ENCODE results near the gene PARD6B. TPM values are rescaled to one million over a fixed set of nuclear protein-coding genes. Genes with fewer than 3 reads are reported as not detected.

Gene PARD6B
- total RNA-seq, 1 donor from 2014 or later: 45.7 TPM

DNA sequence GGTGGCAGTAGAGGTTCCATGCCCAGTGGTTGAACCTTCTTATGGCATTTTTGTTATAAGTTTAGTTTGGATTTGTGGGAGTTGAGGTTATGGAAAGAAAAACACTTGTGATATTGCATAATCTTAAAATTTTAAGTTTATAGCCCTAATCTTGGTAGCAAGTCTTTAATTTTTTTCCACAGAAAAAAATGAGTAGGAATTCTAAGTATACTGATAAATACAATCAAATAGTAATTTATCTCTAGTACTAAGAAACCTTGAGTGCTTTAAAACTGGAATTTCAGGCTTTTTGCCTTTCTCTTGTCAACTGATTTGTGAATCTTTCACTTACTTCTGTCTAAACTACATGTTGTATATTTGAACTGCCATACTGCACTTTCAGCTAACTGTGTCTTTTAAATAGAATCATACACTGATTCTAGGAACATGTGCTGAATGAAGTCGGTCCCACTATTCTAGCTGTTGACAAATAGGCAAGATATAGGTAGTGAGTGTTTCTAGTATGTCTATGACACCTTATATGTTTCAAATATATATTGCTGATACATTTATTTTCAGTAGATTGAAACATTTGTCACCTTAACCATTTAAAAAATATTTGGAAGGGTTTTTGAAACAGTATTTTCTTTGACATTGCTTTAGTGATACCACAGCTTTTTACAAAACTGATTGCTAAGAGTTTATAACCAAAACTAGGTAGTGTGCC, 2.4 kb downstream of the PARD6B start:
- H3K27me3 Mint-ChIP-seq (ENCODE audit: insufficient read depth, low read depth): no peaks in the 10 kb centered on the region
- Histone ChIP-seq H3K9me3 (ENCODE audit: low read depth) (no peaks in the 10 kb centered on the region), H3K79me2 (ENCODE audit: low read depth) (peaks cover 74% of the 10 kb centered on the region), H3K27me3 (no peaks in the 10 kb centered on the region), H3K4me3 (peak overlapping the region; percentile 96), H3K9ac (no peak overlapping the region), H2AFZ (replicated peaks) (no peak overlapping the region), H3K4me2 (peak overlapping the region; percentile 95), H3F3A (ENCODE audit: low read depth) (peaks cover 57% of the 10 kb centered on the region), H3K27ac (no peak overlapping the region), H4K20me1 (ENCODE audit: low read depth) (peaks cover 69% of the 10 kb centered on the region), H3K36me3 (peaks cover 9% of the 10 kb centered on the region), H3K4me1 (peaks cover 45% of the 10 kb centered on the region)
- TF ChIP-seq, protein P1, sequence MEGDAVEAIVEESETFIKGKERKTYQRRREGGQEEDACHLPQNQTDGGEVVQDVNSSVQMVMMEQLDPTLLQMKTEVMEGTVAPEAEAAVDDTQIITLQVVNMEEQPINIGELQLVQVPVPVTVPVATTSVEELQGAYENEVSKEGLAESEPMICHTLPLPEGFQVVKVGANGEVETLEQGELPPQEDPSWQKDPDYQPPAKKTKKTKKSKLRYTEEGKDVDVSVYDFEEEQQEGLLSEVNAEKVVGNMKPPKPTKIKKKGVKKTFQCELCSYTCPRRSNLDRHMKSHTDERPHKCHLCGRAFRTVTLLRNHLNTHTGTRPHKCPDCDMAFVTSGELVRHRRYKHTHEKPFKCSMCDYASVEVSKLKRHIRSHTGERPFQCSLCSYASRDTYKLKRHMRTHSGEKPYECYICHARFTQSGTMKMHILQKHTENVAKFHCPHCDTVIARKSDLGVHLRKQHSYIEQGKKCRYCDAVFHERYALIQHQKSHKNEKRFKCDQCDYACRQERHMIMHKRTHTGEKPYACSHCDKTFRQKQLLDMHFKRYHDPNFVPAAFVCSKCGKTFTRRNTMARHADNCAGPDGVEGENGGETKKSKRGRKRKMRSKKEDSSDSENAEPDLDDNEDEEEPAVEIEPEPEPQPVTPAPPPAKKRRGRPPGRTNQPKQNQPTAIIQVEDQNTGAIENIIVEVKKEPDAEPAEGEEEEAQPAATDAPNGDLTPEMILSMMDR (IDR thresholded peaks at IDR 0.05): no peak
- no peak for TF ChIP-seq EZH2phosphoT487 (IDR thresholded peaks at IDR 0.05)
- no peak for TF ChIP-seq EZH2 (IDR thresholded peaks at IDR 0.05)
- peak overlapping the region; percentile 91 for H3K4me3 Mint-ChIP-seq
- H3K36me3 Mint-ChIP-seq: no peaks in the 10 kb centered on the region
- no peaks in the 10 kb centered on the region for H3K9me3 Mint-ChIP-seq
- DNase-seq (ENCODE audit: low spot score): no peak
- H3K4me1 Mint-ChIP-seq: peaks cover 35% of the 10 kb centered on the region
- H3K27ac Mint-ChIP-seq: no peak overlapping the region

DNA sequence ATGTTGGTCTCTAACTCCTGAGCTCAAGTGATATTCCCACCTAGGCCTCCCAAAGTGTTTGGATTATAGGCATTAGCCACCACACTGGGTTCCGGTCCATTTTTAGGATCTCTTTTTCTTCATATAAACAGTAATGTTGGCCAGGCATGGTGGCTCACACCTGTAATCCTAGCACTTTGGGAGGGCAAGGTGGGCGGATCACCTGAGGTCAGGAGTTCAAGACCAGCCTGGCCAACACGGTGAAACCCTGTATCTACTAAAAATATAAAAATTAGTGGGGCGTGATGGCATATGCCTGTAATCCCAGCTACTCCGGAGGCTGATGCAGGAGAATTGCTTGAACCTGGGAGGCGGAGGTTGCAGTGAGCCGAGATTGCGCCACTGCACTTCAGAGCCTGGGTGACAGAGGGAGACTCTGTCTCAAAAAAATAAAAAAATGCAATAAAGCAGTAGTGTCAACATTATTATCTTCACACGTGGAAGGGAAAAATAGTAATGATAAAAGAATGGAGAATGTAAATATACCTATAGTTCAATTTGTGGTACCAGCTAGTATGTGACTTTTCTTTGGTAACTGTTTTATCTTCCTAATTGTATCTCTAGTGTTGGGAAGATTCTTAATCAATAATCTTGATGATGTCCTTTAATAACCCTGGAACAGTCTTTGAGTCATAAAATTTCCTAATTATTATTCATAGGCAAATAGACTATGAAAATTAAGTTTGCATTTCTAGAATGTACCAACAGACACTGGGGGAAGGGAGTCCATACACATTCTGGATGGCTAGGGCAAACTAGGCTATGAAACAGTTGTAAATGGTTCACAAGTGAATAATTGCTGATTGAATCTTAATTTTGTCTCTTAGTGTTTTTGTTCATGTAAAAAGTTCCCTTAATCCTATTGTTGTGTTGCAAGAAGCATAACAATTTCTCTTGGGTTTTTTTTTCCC, 3.6 kb downstream of the PARD6B start:
- peaks cover 6% of the 10 kb centered on the region for H3K36me3 Mint-ChIP-seq

DNA sequence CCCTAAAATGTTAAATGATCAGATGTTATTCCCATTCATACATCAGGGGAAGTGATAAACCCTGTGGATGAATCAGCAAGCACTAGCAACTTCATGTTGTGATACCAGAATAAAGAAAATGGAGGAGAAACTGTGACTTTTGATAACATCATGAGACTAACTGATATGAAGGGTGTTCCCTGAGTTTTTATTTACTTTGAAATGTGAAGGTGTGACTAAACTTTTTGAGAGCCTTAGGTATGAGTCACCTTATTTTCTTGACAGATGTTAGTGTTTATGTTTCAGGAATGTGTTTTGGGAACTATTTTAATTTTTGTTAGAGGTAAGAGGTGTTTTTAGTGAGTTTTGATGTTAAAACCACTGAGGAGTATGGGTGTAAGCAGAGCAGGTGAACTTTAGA, 4.4 kb downstream of the PARD6B start:
- no peak overlapping the region for H3K27ac Mint-ChIP-seq

More for the DNA sequence above, 3.6 kb downstream of the PARD6B start:
- DNase-seq (ENCODE audit: low spot score): no peak
- no peak overlapping the region for H3K4me2 ChIP-seq
- H3K4me1 ChIP-seq: peaks cover 51% of the 10 kb centered on the region
- Mint-ChIP-seq H3K4me1 (peaks cover 31% of the 10 kb centered on the region), H3K9me3 (no peaks in the 10 kb centered on the region), H3K27ac (no peak overlapping the region), H3K27me3 (ENCODE audit: insufficient read depth, low read depth) (no peaks in the 10 kb centered on the region), H3K4me3 (no peak overlapping the region)
- no peaks in the 10 kb centered on the region for H3K9me3 ChIP-seq (ENCODE audit: low read depth)
- H2AFZ ChIP-seq (replicated peaks): no peak overlapping the region
- H3F3A ChIP-seq (ENCODE audit: low read depth): peaks cover 54% of the 10 kb centered on the region
- H3K4me3 ChIP-seq: no peak overlapping the region
- H4K20me1 ChIP-seq (ENCODE audit: low read depth): peaks cover 79% of the 10 kb centered on the region
- H3K27ac ChIP-seq: no peak overlapping the region
- no peak overlapping the region for H3K9ac ChIP-seq
- H3K36me3 ChIP-seq: peaks cover 12% of the 10 kb centered on the region
- TF ChIP-seq EZH2phosphoT487 (IDR thresholded peaks at IDR 0.05) (no peak), EZH2 (IDR thresholded peaks at IDR 0.05) (no peak)
- TF ChIP-seq, protein P1 (IDR thresholded peaks at IDR 0.05): no peak
- H3K27me3 ChIP-seq: no peaks in the 10 kb centered on the region
- peaks cover 86% of the 10 kb centered on the region for H3K79me2 ChIP-seq (ENCODE audit: low read depth)

More for the DNA sequence above, 4.4 kb downstream of the PARD6B start:
- Mint-ChIP-seq H3K36me3 (peaks cover 8% of the 10 kb centered on the region), H3K9me3 (no peaks in the 10 kb centered on the region), H3K27me3 (ENCODE audit: insufficient read depth, low read depth) (no peaks in the 10 kb centered on the region), H3K4me3 (no peak overlapping the region), H3K4me1 (peaks cover 25% of the 10 kb centered on the region)
- Histone ChIP-seq H2AFZ (replicated peaks) (no peak overlapping the region), H3K9ac (no peak overlapping the region), H3F3A (ENCODE audit: low read depth) (peaks cover 51% of the 10 kb centered on the region), H3K4me1 (peaks cover 53% of the 10 kb centered on the region), H3K9me3 (ENCODE audit: low read depth) (no peaks in the 10 kb centered on the region), H3K4me2 (no peak overlapping the region), H3K4me3 (no peak overlapping the region), H3K36me3 (peaks cover 15% of the 10 kb centered on the region), H3K27ac (peak overlapping the region; percentile 66), H4K20me1 (ENCODE audit: low read depth) (peaks cover 87% of the 10 kb centered on the region), H3K27me3 (no peaks in the 10 kb centered on the region), H3K79me2 (ENCODE audit: low read depth) (peaks cover 94% of the 10 kb centered on the region)
- TF ChIP-seq EZH2 (IDR thresholded peaks at IDR 0.05): no peak
- no peak for DNase-seq (ENCODE audit: low spot score)
